Coronary artery (tissue), 2 donors: ENCODE data around the gene TMEM234.

Experiments
- DNase-seq: peaks from one replicate; pipeline ENCODE4 v3.0.0-alpha.2; 2017; ENCODE audit warnings: low spot score
- H3K27ac ChIP-seq, 2 donors: fragments of 200-600 bp; sonication (generic); one replicate each; pipeline ENCODE4 v1.5.1; 2016 to 2019
- H3K4me3 ChIP-seq: fragments of 200-600 bp; sonication (generic); 2 replicates; pipeline ENCODE4 v1.5.1; 2016; ENCODE audit warnings: mild to moderate bottlenecking, moderate library complexity
- TF ChIP-seq, protein P1 (sequence below): fragments of 200-600 bp; sonication (generic); IDR thresholded peaks from one replicate; pipeline ENCODE4 v1.5.1; 2019; ENCODE audit warnings: antibody characterized with exemption

Gene TMEM234

DNA sequence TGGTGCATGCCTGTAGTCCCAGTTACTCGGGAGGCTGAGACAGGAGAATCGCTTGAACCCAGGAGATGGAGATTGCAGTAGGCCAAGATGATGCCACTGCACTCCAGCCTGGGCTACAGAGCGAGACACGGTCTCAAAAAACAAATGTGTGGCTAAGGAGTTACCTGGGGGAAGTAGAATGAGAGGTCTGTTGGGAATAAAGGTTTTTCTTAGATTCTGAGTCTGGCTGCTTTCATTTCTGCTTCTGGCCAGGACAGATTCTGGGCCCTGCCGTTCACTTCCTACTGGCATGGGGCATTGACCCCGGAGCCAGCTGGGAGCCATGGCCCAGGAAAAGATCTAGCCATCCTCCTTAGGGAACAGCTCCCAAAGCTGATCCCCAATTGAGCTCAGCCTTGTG, 13.7 kb downstream of the TMEM234 start:
- DNase-seq, result no peak
- TF ChIP-seq, protein P1, sequence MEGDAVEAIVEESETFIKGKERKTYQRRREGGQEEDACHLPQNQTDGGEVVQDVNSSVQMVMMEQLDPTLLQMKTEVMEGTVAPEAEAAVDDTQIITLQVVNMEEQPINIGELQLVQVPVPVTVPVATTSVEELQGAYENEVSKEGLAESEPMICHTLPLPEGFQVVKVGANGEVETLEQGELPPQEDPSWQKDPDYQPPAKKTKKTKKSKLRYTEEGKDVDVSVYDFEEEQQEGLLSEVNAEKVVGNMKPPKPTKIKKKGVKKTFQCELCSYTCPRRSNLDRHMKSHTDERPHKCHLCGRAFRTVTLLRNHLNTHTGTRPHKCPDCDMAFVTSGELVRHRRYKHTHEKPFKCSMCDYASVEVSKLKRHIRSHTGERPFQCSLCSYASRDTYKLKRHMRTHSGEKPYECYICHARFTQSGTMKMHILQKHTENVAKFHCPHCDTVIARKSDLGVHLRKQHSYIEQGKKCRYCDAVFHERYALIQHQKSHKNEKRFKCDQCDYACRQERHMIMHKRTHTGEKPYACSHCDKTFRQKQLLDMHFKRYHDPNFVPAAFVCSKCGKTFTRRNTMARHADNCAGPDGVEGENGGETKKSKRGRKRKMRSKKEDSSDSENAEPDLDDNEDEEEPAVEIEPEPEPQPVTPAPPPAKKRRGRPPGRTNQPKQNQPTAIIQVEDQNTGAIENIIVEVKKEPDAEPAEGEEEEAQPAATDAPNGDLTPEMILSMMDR, result no peak
- H3K27ac ChIP-seq, result no peak overlapping the region

DNA sequence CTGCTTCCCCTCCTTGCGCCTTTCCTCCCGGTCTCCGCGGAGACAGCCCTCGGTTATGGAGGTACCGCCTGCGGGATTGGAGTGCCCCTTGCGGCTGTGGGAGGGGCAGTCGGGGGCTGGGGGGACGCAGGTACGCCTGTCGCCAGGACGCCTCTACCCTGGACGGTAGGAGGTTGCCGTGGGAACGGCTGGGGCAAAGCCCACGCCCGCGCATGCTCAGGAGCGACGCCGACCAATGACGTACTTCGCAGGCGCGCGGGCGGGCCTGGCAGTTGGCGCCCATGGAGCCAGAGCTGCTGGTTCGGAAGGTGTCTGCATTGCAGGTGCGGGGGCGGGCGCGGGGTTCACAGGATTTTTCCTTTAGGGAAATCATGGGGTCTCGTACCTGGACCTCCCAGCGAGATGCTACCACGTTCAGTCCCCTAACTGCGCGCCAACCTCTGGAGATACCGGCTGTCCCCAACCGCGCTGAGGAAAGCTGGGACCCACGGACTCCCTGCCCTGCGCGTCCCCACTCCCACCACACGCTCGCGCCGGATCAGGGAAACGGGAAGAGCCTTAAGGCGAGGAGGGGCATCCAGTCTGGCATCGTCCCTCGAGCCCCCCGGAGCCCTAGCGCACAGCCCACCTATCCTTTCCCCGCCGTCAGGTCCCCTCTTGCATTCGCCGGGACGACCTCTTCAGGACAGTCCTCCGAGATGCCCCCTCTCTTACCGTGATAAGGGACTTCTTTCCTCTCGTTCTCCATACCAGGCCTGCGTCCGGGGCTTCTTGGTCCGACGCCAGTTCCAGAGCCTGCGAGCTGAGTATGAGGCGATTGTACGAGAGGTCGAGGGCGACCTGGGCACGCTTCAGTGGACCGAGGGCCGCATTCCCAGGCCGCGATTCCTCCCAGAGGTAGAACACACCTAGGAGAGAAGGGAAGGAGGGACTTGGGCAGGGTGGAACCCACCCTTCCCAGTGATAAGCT, 16.5 kb downstream of the TMEM234 start, which contains the start of gene IQCC:
IQCC (plus strand) TSS at position 271 of the 970 bp plus-strand sequence; CDS start at position 282, 11 bp downstream.
- peak within 1 kb of the TSS; percentile 86 for H3K4me3 ChIP-seq
- TF ChIP-seq, protein P1, result no peak
- DNase-seq, result peak; percentile 91
- H3K27ac ChIP-seq, result peak within 1 kb of the TSS; percentile 41 to 65

More for the DNA sequence above, 13.7 kb downstream of the TMEM234 start:
- no peak overlapping the region for H3K4me3 ChIP-seq

DNA sequence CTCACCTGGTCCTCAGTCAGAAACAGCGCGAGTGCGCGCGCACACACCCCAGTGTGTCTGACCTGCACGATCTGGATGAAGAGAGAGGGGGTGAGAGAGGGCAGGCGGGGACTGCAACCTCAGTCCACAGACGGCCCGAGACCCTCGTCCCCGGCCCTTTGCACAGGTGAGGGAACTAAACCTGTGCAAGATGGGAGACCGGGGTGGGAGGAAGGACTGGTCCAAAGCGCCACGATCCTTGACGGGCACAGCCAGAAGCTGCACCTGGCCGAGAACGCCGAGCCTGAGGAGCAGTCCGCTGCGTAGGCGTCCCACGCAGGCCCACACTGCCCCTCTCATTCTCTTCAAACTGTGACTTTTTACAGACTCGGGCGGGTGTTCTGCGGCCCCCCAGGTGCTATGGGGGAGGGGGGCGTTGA, 17.2 kb downstream of the TMEM234 start:
- Histone ChIP-seq H3K27ac (peak overlapping the region in 1 of 2 donors; percentile 65), H3K4me3 (peak overlapping the region; percentile 86)
- TF ChIP-seq, protein P1, result no peak
- no peak for DNase-seq

DNA sequence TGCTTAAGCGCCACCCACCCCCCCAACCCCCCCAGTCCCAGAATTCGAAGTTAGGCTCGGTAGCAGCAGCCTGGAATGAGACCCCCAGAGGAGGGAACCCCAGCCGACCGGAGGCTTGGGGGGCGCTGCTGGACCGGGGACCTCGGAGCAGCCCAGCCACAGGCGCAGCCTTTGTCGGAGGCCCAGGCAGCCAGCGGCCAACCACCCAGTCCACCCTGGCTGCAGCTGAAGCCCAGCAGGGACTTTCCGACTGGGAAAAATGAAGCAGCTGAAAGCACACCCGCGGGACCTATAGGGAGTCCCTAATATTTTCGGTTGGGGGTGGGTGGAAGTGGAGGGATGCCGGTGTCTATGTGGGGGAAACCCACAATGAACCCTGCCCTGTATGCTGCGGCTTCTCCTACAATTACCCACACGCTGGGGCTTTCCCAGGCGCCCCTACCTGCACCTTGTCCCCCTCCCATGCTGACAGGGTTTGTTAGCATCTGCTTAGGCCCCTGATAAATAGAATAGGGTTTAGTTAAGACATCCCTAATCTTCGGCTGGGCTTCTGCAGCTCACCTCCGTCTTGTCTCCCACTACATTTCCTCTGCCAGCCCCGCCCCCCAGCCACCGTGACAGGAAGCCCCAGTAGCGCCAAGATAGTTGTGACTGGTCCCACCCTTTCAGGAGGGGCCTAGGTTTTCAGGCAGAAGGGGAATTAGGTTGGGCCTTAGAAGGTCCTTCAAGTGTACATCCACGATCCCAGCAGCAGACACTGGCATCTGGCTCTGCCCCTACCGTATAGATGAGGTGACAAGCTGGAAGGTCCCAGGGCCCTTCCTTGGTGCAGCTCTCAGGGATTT, 20.9 kb downstream of the TMEM234 start:
- H3K4me3 ChIP-seq, result peak overlapping the region; percentile 79
- TF ChIP-seq, protein P1, result no peak
- no peak for DNase-seq
- H3K27ac ChIP-seq, result peak overlapping the region; percentile 57 to 89

DNA sequence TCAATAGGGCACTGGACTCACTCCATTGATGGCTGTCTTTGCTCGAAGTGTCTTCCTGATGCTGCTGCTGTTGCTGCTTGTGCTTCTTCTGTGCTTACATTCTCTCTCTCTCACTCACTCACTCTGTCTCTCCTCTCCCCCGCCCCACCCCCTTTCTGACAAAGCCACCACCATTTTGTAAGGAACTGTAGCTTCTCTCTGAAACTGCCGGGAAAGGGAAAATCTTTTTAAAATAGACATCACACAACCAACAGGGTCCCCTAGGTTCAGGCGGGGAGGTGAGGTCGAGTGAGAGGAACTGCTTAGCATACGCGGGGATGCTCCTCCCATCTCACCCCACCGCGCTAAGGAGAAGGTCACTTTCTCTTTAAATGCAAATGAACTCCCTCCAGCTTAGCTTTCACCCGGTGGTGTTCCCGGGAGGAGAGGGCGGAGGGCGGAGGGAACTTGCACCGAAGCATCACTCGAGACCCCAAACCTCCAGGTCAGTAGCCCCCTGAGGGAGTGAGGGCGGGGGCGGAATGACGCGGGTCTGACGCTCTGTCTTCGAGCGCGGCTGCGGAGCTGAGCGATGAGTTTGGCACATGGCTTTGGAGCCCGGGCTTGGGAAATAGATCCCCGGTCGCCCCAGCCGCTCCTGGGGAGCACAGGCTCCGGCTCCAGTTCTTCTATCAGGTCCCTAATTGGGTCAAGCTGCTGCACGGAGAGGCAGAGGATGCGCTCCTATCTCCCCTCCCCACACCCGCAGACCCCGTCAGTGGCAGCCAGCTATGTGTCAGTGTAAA, 21.7 kb downstream of the TMEM234 start, which contains the start of gene CCDC28B:
CCDC28B (plus strand) TSS at position 370 of the 785 bp plus-strand sequence. CDS start 1,341 bp downstream, outside the sequence.
- Histone ChIP-seq H3K27ac (peak within 1 kb of the TSS; percentile 57 to 89), H3K4me3 (peak within 1 kb of the TSS; percentile 79)
- TF ChIP-seq, protein P1, result no peak
- DNase-seq, result peak; percentile 87

DNA sequence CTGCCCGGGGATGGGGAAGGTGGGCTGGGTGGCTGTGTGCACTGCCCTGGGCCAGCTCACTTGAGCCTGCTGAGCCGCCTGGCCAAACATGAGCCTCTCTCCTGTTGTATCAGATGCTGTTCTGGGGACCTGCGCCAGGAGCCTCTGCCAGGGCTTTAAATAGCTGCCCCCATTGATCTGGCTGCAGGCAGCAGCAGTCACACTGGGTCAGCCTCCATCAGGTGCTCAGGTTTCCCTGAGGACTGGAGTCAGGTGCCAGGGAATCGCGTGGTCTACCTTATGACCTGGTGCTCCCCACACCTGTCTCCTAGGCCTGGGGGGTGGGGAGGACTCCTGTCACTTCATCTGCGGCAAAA, 22.5 kb downstream of the TMEM234 start:
- TF ChIP-seq, protein P1, result no peak
- Histone ChIP-seq H3K27ac (peak overlapping the region; percentile 57 to 89), H3K4me3 (peak overlapping the region; percentile 79)
- no peak for DNase-seq
